HCEC 1CT (cell line): ENCODE measurements around the gene PLAU.
"Not testable (repeated sequence)": the region's sequence is repeated elsewhere in the genome, so short reads cannot be mapped to it uniquely, and the experiment has no call there.

ENCODE experiments used
- DNase-seq: peaks from one replicate; pipeline ENCODE4 v3.0.0-alpha.2; 2017

Gene PLAU

DNA sequence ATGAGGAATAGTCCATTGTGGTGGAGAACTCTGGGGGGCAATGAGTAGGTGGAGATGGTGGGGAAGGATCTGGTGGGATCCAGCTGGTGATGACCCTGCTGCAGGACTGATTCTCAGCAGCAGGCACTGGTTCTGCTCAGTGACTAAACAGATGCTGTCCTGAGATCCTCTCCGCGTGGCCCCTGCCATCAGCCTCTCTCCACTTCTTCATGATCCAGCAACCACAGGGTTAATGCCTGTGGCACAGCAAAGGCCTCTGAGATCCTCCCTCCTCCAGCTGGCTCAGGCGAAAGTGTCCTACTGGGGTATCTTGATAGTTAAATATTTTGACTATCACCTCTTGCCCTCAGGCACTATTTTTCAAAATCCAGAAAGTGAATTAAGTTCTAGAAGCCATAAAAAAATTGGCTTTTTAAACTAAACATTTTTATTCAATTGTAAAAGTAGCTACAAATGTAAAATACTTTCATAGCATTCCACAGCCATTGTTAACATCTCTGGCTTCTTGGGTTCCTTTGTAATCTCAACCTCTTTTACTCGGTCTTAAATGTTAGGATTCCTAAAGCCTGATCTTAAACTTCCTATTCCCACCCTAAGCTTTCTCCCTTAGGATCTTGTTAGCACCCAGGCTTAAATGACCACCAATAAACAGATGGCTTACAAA lies 13.1 kb downstream of the PLAU start:
- no peak for DNase-seq

DNA sequence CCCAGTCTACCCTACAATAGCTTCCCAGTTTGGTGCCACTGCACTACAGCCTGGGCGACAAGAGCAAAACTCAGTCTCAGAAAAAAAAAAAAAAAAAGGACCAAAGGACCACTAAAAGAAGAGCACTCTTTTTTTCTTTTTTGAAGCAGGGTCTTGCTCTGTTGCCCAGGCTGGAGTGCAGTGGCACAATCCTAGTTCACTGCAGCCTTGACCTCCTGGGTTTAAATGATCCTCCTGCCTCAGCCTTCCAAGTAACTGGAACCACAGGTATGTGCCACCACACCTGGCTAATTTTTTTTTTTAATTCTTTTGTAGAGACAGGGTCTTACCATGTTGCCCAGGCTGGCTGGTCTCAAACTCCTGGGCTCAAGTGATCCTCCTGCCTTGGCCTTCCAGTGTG lies 14.0 kb downstream of the PLAU start:
- DNase-seq, result no peak

DNA sequence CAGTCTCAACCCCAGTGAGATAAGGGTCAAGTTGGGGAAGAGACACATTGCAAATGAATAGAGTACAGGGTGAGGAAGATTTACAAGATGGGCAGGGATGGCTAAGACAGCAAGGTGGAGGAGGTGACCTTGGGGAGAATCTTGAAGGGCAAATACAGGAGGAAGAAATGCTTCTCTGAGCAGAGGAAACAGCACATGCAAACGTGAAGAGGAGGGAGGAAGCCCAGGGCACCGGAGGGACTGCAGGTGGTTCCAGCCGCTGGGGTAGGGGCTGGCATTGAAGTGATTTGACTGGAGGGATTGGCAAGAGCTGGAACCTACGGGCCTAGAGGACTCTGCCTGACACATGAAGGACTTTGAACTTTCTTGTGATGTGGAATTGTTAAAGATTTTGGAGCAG lies 14.6 kb downstream of the PLAU start:
- DNase-seq, result no peak

DNA sequence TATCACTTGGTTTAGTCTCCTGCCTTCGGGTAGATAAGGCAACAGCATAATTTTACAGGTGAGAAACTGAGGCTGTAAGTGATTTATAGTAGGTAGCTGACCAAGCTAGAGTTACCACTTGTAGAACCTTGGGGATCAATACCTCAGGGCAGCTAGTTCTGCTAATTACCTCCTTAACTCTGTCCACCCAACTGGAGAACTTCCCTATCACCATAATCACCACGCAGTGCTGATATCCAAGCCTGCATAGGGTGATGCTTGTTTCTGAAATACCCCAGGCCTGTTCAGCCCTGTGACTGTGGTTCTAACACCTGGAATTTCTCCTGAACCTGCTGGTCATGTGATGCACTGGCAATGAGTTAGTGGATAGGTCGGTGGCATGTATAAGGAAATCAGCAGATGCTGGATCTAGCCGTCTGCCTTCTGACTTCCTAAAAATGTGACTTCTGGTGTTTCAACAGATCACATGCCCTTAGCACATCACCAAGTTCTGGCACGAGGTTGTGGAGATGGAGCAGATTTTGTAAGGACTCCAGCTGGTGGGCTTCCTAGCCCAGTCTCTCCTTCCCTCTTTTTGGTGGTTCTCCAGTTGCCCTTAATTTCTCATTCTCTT lies 15.3 kb downstream of the PLAU start:
- DNase-seq, result no peak

DNA sequence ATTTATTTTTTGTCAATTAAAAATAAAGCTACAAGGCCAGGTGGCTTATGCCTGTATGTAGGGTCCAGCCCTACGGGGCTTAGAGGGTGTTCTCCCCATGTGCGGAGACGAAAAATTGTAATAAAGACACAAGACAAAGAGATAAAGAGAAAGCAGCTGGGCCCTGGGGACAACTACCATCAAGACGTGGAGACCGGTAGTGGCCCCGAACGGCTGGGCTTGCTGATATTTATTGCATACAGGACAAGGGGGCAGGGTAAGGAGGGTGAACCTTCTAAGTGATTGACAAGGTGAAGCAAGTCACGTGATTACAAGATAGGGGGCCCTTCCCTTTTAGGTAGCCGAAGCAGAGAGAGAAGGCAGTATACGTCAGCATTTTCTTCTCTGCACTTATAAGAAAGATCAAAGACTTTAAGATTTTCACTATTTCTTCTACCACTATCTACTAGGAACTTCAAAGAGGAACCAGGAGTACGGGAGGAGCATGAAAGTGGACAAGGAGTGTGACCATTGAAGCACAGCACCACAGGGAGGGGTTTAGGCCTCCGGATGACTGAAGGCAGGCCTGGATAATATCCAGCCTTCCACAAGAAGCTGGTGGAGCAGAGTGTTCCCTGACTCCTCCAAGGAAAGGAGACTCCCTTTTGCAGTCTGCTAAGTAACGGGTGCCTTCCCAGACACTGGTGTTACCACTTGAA lies 19.8 kb downstream of the PLAU start:
- DNase-seq, result not testable (repeated sequence)

DNA sequence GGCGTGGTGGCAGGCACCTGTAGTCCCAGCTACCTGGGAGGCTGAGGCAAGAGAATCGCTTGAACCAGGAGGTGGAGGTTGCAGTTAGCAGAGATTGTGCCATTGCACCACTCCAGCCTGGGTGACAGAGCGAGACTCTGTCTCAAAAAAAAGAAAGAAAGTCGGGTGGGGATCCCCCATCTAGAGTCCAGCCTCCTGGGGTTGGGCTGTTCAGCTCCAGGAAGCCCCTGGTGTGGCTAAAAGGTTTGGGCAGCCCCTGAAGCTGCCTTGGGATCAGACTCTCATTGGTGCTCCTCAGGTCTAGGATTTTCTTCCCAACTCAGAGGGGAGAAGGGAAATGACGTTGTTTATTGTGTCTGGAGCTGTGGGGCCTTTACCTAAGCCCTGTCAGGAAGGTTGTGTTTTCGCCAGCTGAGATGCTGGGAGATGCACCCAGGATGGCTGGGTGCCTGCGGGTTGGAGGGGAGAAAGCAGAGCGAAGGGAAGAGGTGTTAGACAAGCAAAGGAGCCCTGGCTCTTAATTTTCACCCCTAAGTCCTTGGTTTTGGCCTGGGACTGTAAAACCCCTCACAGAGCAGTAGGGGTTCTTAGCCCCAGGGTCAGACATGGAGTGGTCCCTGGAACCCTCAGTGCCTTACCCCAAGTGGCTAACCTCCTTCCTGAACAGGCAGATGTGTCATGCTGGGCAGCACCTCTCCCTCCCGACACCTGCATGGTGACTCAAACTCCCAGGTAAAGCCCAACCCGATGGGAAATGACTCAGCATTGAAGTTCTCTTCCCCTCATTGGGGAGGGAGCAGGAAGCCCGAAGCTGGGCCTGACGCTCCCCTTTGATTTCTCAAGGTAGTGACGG lies 21.1 kb downstream of the PLAU start:
- no peak for DNase-seq

DNA sequence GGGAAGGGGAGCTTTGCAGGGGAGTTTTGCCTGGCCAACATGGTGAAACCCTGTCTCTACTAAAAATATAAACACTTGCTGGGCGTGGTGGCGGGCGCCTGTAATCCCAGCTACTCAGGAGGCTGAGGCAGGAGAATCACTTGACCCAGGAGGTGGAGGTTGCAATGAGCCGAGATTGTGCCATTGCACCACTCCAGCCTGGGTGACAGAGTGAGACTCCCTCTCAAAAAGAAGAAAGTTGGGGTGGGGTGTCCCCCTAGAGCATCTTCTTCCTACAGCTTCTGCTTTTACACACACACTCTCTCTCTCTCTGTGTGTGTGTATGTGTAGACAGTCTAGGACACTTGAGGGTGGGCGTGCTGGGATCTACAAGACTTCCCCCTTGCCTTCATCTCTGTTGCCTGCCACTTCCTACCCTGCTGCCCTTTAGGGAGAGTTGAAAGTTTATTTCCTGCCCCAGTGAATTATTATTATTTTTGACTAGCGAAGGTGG lies 21.7 kb downstream of the PLAU start:
- DNase-seq, result no peak

DNA sequence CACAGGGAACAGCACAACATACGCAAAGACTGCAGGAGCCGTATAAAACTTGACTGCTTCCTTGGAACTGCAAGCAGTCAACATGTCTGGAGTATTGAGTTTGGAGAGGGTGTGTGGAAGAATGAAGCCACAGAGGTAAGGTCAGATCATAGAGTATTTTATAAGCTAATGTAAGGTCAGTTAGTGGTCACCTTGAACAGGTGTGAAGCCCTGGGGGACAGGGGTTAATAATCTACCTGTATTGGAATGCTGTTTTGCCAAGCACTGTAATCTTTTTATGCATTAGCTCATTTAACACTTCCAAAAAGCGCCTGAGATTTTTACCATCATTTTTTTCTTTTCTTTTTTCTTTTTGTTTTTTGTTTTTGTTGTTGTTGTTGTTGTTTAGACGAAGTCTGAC lies 23.1 kb downstream of the PLAU start:
- DNase-seq, result no peak

DNA sequence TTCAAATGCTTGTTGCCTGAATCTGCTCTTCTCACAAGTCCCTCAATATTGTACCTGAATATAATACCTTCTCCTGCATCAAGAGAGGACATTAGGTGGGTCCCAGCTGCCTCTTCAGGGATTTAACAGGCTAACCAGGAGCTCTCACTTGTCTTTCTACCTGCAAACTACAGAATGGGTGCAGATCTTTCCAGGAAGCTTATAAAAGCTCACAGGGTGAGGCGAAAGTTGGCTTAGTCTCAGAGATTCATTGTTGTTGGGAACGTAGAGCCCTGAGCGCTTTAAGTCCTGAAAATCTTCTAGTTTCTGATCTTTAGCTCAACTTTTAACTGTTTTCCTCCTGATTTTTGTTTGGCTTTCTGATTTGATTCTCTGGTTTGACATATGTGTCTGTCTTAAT lies 25.0 kb downstream of the PLAU start:
- no peak for DNase-seq

DNA sequence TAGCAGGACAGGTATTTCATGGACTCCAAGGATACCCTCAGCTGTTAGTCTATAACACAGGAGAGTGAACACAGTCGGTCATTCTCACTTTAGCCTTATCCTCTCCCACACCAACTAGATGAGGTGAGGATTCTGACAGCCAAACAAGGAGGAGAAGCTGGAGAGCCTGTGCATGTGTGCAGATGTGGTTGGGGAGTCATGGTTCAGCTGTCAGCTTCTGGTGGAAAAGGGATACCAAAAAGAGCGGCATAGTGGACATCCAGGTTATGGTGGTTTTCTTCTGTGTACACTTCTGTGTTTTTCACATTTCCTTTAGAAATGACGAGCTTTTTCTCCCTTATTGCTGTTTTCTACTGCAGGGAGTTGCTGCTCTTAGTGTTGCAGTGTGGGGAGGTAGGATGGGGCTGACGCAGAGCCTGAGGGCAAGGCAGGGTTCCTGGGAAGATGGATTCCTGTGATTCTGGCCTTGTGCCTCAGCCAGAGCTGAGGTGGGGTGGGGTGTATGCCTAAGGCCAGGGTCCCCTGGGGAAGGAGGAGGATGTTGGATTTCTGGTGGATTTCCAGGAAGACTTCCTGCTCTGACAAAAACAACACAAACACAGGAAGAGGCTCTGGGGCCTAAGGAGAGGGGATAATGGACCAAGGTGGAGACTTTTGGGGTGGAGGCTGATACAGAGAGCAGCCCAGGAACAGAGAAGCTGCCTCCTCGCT lies 26.6 kb downstream of the PLAU start:
- DNase-seq, result no peak

DNA sequence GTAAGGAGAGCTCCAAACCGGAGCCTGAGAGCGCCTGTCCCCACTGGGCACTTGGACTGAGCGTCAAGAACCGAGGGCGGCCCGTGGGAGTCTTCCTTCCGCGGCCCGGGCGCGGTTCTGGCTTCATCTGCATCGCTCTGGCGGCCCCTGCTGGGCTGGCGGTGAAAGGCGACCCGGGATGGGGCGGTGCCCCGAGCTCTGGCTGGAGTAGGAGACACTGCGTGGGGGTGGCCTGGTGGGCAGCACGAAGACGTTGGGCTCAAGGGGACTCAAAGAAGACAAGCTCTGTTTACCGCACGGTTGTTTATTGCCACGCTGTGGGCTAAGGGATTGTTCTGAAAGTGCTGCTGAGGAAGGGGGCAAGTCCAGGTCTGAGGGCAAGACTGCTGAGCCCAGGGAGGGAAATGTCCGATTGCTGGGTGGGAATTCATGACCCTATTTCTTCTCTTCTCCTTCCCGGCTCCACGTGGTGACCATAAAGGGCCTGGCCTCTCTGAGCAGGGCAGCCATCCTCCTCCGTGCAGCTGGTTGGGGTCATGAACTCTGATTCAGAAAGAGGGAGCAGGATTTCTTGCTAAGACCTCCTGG lies 29.8 kb downstream of the PLAU start:
- DNase-seq, result peak; percentile 79

DNA sequence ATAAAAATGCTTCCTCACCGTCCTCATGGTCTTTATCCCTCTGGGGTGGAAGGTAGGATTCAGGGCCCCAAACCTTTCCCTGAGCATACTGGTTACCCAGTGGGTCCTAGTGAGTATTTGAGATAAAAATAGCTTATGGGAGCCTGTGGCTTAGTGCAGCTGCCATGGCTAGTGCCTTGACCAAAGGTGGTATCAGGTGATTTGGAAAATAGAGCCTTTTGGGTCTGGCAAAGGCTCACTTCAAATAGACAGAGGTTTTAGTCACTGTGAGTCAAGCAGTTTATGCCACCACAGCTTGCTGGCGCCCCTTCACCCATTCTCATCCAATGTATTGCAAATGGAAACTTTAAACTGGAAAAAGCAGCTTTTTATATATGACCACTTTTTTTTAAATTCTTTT lies 30.4 kb downstream of the PLAU start:
- DNase-seq, result peak; percentile 21

DNA sequence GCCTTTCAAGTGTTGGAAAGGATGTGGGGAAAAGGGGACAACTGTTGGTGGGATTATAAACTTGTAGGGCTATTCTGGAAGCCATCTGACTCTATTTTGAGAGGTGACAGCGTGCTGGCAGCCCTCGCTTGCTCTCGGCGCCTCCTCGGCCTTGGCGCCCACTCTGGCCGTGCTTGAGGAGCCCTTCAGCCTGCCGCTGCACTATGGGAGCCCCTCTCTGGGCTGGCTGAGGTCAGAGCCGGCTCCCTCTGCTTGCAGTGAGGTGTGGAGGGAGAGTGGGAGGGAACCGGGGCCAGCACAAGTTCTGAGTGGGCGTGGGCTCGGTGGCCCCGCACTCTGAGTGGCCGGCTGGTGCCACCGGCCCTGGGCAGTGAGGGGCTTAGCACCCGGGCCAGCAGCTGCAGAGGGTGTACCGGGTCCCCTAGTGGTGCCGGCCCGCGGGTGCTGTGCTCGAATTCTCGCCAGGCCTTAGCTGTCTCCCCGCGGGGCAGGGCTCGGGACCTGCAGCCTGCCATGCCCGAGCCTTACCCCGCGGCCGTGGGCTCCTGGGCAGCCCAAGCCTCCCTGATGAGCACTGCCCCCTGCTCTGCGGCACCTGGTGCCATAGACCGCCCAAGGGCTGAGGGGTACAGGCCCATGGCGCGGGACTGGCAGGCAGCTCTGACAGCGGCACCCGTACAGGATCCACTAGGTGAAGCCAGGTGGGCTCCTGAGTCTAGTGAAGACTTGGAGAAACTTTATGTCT lies 33.6 kb downstream of the PLAU start:
- no peak for DNase-seq

DNA sequence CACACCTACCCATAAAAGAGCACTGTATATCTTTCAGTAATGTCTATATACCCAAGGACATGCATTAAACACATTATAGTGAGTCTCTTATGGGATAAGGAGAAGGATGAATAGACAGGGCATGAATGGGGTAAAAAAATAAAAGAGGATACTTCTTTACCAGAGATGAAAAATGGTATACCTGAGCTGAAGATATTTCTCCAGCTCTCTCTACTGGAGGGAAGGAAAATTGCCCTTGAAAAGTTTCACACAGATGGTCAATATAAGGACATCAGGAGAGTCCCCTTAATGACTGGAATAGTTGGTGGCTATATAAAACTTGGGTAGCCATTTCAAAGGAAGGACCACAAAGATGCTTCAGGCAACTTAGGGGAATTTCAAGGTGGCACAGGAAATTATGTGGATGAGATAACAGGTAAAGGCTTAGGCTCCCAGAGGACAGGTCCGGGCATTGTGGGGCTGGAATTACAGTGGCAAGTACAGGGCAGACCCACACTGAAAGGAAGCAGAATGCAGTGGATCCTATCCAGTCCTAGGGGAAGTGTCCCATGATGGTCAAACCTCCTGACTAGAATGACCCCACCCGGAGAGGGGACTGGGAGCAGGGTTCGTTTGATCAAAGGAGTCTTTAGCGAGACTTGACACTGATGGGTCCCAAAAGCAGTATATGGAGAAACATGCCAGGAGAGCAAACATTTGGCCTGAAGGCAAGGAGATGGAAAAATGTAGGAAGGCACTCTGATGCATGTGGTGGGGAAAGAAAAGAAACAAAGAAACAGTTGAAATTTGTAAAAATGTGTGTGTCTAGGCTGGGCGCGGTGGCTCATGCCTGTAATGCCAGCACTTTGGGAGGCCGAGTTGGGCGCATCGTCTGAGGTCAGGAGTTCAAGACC lies 35.6 kb downstream of the PLAU start:
- DNase-seq, result no peak

DNA sequence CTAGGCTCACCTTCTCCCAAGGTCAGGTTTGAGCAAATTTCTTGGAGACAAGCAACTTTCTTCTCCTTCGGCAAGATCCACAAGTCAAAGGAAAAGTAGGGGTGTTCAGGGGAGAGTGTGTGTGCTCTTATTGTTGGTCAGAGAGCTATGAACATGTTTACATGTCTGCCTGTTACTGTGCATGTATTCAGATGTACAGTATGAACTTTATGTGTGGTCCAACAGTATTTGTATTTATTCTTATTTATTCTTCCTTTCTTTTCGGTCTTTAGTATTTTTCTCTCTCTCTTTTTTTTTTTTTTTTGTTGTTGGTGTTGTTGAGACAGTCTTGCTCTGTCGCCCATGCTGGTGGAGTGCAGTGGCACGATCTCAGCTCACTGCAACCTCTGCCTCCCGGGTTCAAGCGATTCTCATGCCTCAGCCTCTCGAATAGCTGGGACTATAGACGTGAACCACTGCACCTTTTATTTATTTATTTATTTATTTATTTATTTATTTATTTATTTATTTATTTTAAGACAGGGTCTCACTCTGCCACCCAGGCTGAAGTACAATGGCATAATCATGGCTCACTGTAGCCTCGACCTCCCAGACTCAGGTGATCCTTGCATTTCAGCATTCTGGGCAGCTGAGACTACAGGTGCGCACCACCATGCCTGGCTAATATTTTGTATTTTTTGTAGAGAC lies 38.2 kb downstream of the PLAU start:
- DNase-seq, result no peak

DNA sequence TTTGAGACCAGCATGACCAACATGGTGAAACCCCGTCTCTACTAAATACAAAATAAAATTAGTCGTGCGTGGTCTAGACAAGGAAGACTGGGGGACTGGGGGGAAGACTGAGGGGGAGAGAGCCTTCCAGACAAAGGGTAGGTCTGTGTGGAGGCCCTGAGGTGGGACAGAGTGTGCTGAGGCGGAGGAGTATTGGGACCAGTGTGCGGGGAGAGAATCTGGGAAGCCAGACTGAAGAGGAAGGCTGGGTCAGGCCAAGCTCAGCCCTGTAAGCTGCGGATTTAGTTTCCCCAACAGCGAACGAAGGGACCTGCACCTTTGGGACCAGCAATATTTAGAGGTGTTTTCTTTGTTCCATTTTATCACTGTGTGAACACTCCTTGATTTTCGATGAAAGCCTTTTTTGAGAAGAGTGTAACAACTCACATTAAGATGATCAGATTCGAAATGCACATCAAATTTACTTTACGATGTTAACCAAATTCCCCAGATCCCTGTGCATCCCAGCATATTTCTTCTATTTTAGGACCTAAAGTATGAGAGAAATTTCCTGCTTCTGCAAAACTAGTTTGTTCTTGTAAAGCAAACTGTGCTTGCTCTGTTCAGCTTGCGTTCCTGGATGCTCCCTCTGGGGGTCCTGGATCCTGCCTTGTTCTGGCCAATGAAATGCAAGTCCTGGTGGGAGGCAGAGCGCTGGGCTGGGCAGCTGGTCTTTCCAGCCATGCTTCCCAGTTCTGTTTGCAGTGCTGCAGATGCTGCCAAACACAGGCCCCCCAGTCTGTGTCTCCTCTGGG lies 39.4 kb downstream of the PLAU start:
- no peak for DNase-seq

DNA sequence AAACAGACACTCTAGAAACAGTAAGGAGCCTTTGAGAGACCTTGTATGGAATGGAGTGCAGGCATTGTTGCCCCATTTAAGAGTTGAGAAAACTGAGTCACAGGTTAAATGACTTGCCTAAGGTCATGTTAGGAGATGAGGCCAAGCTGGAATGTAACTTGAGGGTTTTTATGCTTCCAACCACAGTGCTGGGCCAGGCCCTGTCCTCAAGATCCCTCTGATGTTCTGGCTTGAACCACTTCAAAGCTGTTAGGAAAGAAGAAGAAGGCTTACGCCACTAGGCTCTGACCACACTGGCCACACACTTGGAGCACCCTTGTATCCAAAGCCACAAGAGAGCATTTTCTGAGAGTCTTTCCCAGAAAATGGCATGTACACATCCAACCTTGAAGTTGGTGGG lies 42.7 kb downstream of the PLAU start:
- peak; percentile 47 for DNase-seq

DNA sequence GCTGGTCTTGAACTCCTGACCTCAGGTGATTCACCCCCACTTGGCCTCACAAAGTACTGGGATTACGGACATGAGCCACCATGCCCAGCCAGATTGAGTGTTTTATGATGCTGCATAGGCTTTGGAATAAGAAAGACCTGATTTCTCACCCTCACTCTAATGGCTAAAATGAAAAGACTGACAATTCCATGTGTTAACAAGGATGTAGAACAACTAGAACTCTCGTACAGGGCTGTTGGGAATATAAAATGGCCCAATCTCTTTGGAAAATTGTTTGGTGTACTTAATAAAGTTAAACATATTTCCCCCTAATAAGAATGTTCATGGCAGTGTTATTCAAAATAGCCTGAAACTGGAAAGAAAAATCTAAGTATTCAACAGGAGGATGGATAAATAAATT lies 43.8 kb downstream of the PLAU start:
- no peak for DNase-seq

DNA sequence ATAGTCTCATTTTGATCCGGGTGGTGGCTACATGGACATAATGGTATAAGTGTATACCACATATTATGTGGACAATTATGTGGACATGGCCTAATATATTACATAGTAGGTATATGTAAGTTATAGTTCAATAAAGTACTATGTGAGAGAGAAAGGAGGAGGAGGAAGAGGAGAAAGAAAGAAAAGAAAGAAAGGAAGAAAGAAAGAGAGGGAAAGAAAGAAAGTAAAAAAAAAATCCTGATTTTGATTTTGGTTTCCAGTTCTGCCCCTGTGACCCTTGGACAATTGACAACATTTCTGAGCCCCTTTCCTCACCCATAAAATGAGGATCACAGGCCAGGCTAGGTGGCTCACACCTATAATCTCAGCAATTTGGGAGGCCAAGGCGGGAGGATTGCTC lies 44.8 kb downstream of the PLAU start:
- DNase-seq, result no peak
